ENCODE measurements around the gene XRCC5. TPM values are rescaled to one million over a fixed set of nuclear protein-coding genes. Genes with fewer than 3 reads are reported as not detected.

The XRCC5 gene
- total RNA-seq, 1 experiment from 2014 or later = 618 TPM

DNA sequence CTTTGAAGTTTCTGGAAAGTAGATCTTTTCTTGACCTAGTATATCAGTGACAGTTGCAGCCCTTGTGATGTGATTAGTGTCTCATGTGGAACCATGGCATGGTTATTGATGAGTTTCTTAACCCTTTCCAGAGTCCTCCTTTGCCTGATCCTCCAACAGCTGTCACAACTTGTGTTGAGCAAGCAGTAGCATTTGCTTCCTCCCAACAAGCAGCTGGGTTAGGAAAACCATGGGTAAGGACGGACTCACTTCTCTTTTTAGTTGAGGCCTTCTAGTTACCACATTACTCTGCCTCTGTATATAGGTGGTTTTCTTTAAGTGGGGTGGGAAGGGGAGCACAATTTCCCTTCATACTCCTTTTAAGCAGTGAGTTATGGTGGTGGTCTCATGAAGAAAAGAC is 96.3 kb downstream of the XRCC5 start:
- Histone ChIP-seq H3K4me2 (ENCODE audit: insufficient read depth, insufficient read length, low read length) (no peak overlapping the region), H3K4me1 (ENCODE audit: insufficient read depth, low read length) (no peaks in the 10 kb centered on the region), H2AFZ (ENCODE audit: low read length) (no peak overlapping the region), H4K20me1 (ENCODE audit: control insufficient read depth, insufficient read depth, insufficient read length) (peaks cover 2% of the 10 kb centered on the region), H3K9me3 (ENCODE audit: control insufficient read depth, low read depth, low read length) (no peaks in the 10 kb centered on the region), H4K8ac (replicated peaks; ENCODE audit: insufficient read length, low read depth, low read length) (no peak overlapping the region), H3K79me1 (ENCODE audit: insufficient read depth, low read depth, low read length, poor library complexity, severe bottlenecking) (no peaks in the 10 kb centered on the region), H2BK15ac (ENCODE audit: low read depth, low read length) (no peak overlapping the region), H3K9ac (ENCODE audit: extremely low read depth, insufficient read length, low read length) (no peak overlapping the region), H3K18ac (ENCODE audit: insufficient read length, low read depth, low read length) (no peak overlapping the region), H3K23ac (ENCODE audit: insufficient read length, low read depth, low read length) (no peak overlapping the region), H3K27me3 (ENCODE audit: insufficient read depth, low read length) (no peaks in the 10 kb centered on the region), H4K91ac (ENCODE audit: insufficient read length, low read depth, low read length) (no peak overlapping the region), H3K14ac (ENCODE audit: insufficient read depth, low read length) (no peak overlapping the region), H3K4ac (ENCODE audit: low read depth, low read length) (no peak overlapping the region), H4K5ac (ENCODE audit: insufficient read length, low read depth, low read length) (no peak overlapping the region), H3K79me2 (ENCODE audit: insufficient read depth, low read length) (no peaks in the 10 kb centered on the region), H2BK12ac (ENCODE audit: insufficient read length, low read depth, low read length) (no peak overlapping the region), H2BK120ac (ENCODE audit: low read depth, low read length, poor library complexity, severe bottlenecking) (no peak overlapping the region), H3K56ac (ENCODE audit: insufficient read length, low read depth, low read length) (no peak overlapping the region), H2BK5ac (ENCODE audit: insufficient read length, low read length) (no peak overlapping the region), H2AK5ac (ENCODE audit: insufficient read length, low read length) (no peak overlapping the region), H3K27ac (ENCODE audit: insufficient read length, low read depth, low read length) (no peak overlapping the region), H2BK20ac (ENCODE audit: low read depth, low read length, poor library complexity, severe bottlenecking) (no peak overlapping the region), H3K23me2 (ENCODE audit: insufficient read length, low read depth, low read length, poor library complexity, severe bottlenecking) (no peaks in the 10 kb centered on the region), H3T11ph (ENCODE audit: low read length) (no peak overlapping the region)
- TF ChIP-seq, protein P1, sequence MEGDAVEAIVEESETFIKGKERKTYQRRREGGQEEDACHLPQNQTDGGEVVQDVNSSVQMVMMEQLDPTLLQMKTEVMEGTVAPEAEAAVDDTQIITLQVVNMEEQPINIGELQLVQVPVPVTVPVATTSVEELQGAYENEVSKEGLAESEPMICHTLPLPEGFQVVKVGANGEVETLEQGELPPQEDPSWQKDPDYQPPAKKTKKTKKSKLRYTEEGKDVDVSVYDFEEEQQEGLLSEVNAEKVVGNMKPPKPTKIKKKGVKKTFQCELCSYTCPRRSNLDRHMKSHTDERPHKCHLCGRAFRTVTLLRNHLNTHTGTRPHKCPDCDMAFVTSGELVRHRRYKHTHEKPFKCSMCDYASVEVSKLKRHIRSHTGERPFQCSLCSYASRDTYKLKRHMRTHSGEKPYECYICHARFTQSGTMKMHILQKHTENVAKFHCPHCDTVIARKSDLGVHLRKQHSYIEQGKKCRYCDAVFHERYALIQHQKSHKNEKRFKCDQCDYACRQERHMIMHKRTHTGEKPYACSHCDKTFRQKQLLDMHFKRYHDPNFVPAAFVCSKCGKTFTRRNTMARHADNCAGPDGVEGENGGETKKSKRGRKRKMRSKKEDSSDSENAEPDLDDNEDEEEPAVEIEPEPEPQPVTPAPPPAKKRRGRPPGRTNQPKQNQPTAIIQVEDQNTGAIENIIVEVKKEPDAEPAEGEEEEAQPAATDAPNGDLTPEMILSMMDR (conservative IDR thresholded peaks at IDR 0.05) = no peak
- no CpG with 5 or more reads among the region's 1 CpG for WGBS (ENCODE audit: extremely low coverage, insufficient read length, low lambda C conversion rate)
- H3K27ac Mint-ChIP-seq = no peak overlapping the region
- peaks cover 0 to 4% of the 10 kb centered on the region in 2 experiments; a peak in 1 of 4 replicates for H3K4me1 Mint-ChIP-seq
- H3K4me3 Mint-ChIP-seq = no peak overlapping the region
- H3K36me3 Mint-ChIP-seq (ENCODE audit: insufficient read depth in 1 of 3, low read depth in 3 of 3) = peaks cover 47 to 80% (median 69%) of the 10 kb centered on the region in 3 experiments
- H3K9me3 Mint-ChIP-seq = no peaks in the 10 kb centered on the region
- H3K27me3 Mint-ChIP-seq (ENCODE audit: low read depth) = no peaks in the 10 kb centered on the region
- DNase-seq = no peak
